Left ventricle myocardium inferior (tissue), 1 donor: ENCODE data around the gene PRKAB1. TPM values are rescaled to one million over a fixed set of nuclear protein-coding genes. Genes with fewer than 3 reads are reported as not detected.

ENCODE experiments used
- DNase-seq: peaks from one replicate; pipeline ENCODE4 v3.0.0-alpha.2; 2020
- H3K27ac ChIP-seq: fragments of 200-600 bp; replicated peaks from 2 replicates; pipeline ENCODE4 v1.8.0; 2021
- H3K27me3 ChIP-seq: fragments of 200-600 bp; 2 replicates; pipeline ENCODE4 v1.8.0; 2021; ENCODE audit warnings: low read depth
- H3K36me3 ChIP-seq: fragments of 200-600 bp; 2 replicates; pipeline ENCODE4 v1.8.0; 2021
- H3K4me1 ChIP-seq: fragments of 200-600 bp; 2 replicates; pipeline ENCODE4 v1.8.0; 2021
- H3K4me3 ChIP-seq: fragments of 200-600 bp; 2 replicates; pipeline ENCODE4 v1.8.0; 2021; ENCODE audit warnings: mild to moderate bottlenecking, moderate library complexity
- H3K9me3 ChIP-seq: fragments of 200-600 bp; replicated peaks from 2 replicates; pipeline ENCODE4 v1.8.0; 2021
- intact Hi-C: fragments of 100-400 bp; cut with micrococcal nuclease; formaldehyde crosslinking; loops from one replicate; pipeline ENCODE4 v1.11.0; 2022
- total RNA-seq: library from RNA; stranded (reverse); fragmentation: NEBNext Ultra II Directional; extraction: Animal tissue kit (Norgen Biotek cat#: 25700); gene quantifications from one replicate; pipeline ENCODE4 v1.2.1, GENCODE V29; 2021
- TF ChIP-seq, protein P1 (sequence below): fragments of 200-600 bp; IDR thresholded peaks from 2 replicates; pipeline ENCODE4 v1.8.0; 2021; ENCODE audit warnings: antibody characterized with exemption, mild to moderate bottlenecking, borderline replicate concordance
- donor health status: DM: no; HTN: yes; CAD: no; lungs with severe emphysema.

PRKAB1 gene
- total RNA-seq, 1 donor from 2014 or later: 9.2 TPM

DNA sequence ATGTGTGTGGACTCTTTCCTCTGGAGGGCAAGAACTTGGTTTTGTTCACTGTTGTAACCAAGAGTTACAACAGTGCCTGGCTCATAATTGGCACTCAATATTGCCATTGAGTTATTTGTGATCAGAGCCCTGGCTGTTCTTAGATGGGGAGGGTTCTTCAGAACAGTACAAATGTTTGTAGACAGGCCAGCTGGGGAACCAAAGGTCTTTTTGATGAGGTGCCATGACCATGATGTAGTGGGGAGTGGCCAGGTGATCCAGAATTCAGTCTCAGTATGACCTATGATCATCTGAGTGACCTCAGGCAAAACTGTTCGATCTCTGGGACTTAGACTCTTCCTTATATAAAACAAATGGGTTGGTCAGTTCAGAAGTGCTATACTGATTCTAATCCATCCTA is 3.3 kb upstream of the PRKAB1 start:
- intact Hi-C loops: loop anchor here (5.0 kb wide), 1 partner anchor 118 kb away; no protein-coding TSS in a partner anchor
- no peak overlapping the region for H3K27ac ChIP-seq

DNA sequence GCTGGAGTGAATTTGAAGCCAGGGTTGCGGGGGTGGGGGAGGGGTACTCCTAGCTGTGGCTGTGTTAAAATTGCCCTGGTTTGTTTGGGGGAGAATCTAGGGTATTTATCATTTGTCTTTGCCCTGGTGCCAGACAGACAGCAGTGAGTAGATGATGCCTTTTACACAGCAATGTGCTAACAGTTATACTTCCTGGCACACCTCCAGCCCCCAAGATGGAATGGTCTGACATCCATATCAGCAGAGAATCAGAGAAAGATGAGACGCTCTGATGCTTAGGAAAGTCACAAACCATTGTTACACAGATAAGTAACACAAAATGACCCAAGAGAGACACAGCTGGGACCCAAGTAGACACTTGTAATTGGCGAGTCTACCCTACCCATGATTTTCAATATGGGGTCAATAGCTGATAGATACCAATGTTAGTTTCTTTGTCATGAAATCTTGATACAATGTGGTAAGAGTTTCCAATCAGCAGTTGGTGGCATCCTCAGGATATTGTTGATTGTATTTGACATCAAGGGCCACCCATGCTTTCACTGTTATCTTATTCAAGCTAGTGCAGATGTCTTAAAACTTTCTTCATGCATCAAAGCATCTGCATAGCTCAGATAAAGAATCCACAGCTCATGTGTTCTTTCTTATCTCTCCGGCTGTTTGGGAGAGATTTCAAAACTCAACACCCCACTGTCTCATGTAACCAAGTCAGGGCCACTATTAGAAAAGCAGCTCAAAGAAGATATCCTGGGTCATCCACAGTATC is 2.6 kb upstream of the PRKAB1 start:
- intact Hi-C loops: loop anchor here (5.0 kb wide), 1 partner anchor 117 kb away; no protein-coding TSS in a partner anchor
- Histone ChIP-seq H3K9me3 (no peaks in the 10 kb centered on the region), H3K27ac (peak overlapping the region; percentile 6), H3K27me3 (no peaks in the 10 kb centered on the region), H3K36me3 (no peaks in the 10 kb centered on the region), H3K4me3 (no peak overlapping the region), H3K4me1 (peaks cover 44% of the 10 kb centered on the region)
- DNase-seq: no peak
- TF ChIP-seq, protein P1, sequence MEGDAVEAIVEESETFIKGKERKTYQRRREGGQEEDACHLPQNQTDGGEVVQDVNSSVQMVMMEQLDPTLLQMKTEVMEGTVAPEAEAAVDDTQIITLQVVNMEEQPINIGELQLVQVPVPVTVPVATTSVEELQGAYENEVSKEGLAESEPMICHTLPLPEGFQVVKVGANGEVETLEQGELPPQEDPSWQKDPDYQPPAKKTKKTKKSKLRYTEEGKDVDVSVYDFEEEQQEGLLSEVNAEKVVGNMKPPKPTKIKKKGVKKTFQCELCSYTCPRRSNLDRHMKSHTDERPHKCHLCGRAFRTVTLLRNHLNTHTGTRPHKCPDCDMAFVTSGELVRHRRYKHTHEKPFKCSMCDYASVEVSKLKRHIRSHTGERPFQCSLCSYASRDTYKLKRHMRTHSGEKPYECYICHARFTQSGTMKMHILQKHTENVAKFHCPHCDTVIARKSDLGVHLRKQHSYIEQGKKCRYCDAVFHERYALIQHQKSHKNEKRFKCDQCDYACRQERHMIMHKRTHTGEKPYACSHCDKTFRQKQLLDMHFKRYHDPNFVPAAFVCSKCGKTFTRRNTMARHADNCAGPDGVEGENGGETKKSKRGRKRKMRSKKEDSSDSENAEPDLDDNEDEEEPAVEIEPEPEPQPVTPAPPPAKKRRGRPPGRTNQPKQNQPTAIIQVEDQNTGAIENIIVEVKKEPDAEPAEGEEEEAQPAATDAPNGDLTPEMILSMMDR: no peak

More for the DNA sequence above, 3.3 kb upstream of the PRKAB1 start:
- Histone ChIP-seq H3K4me1 (peaks cover 37% of the 10 kb centered on the region), H3K4me3 (no peak overlapping the region), H3K27me3 (no peaks in the 10 kb centered on the region), H3K9me3 (no peaks in the 10 kb centered on the region), H3K36me3 (no peaks in the 10 kb centered on the region)
- TF ChIP-seq, protein P1: no peak
- DNase-seq: no peak

DNA sequence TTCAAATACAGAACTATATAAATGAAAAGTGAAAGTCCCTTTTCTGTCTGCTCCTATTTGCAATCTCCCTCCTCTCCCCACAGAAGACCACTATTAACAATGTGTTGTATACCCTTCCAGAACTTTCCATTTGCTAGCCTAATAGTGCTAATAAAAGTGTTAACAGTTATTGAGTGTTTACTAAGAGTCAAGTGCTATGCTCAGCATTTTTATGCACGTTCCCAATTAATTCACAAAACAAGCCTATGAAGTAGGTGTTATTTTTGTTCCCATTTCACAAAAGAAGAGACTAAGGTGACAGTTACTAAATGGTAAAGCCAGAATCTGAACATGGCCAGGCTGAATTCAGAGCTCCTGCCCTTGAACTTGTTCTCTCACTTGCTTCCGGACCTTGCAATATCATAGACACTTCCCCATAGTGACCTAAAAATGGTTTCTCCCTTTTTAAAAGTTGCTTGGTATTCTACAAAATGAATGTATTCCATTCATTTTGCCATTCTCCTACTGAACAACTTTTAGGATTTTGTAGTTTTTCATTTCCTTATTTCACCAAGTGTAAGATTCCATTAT is 1.6 kb upstream of the PRKAB1 start:
- peak overlapping the region; percentile 86 for H3K4me3 ChIP-seq
- DNase-seq: no peak

DNA sequence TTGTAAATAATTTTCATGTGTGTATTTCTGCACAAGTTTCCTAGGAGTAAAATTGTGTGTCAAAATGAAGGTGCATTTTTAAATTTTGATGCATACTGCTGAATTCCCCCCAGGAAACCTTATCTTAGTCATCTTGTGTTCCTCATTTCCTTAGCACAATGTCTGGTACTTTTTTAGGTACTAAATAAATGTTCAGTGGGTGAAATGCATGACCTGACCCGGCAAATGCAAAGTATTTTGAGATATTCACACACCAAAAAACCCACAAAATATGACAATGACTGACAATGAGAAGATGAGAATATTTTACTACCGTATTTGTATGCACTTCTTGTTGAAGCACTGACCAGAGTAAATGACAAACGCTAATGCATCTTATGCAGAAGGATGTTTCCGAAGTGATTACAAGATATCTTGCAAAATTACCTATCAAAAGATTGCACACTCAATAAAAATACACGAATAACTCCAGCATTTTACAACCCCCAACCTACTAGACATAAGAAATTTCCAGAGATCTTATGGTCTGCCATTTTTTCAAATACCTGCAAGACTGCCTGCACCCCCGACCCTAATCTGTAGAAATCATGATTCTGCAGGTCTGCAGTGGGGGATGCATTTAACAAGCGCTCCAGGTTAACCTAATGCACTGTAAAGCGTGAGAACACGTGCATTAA is 895 bp upstream of the PRKAB1 start:
- H3K27me3 ChIP-seq: no peaks in the 10 kb centered on the region
- H3K4me3 ChIP-seq: peak overlapping the region; percentile 86
- no peak for DNase-seq
- peaks cover 13% of the 10 kb centered on the region for H3K36me3 ChIP-seq
- H3K27ac ChIP-seq: peak overlapping the region; percentile 92
- TF ChIP-seq, protein P1: no peak
- intact Hi-C loops: loop anchor here (5.0 kb wide), 1 partner anchor 115 kb away; no protein-coding TSS in a partner anchor
- H3K4me1 ChIP-seq: peaks cover 60% of the 10 kb centered on the region
- H3K9me3 ChIP-seq: no peaks in the 10 kb centered on the region

More for the DNA sequence above, 1.6 kb upstream of the PRKAB1 start:
- Histone ChIP-seq H3K9me3 (no peaks in the 10 kb centered on the region), H3K27ac (peak overlapping the region; percentile 6), H3K27me3 (no peaks in the 10 kb centered on the region), H3K4me1 (peaks cover 53% of the 10 kb centered on the region), H3K36me3 (peaks cover 8% of the 10 kb centered on the region)
- intact Hi-C loops: loop anchor here (5.0 kb wide), 1 partner anchor 116 kb away; no protein-coding TSS in a partner anchor
- TF ChIP-seq, protein P1: no peak

DNA sequence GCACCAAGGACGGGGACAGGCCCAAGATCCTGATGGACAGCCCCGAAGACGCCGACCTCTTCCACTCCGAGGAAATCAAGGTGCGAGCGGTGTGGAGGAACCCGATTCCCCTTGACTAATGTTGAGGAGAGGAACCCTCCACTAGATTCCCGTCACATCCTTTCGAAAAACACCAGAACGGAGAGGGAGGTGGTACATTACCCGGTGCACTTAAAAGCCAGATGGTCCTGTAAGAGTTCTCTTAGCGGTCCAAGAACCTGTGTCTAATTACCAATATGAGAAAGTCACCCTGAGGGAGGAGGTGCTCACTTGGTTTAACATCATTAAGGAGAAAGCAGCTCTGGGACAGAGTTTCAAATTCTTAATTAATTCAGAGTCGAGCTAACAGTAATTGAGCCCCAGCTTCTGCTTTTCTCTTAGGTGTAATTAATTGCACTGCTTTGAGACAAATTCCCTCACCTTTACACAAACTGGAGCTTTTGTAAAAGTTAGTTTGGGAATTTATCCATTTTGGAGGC is 450 bp downstream of the PRKAB1 start:
- peaks cover 26% of the 10 kb centered on the region for H3K36me3 ChIP-seq
- intact Hi-C loops: loop anchor here (5.0 kb wide), 1 partner anchor 114 kb away; no protein-coding TSS in a partner anchor
- TF ChIP-seq, protein P1: no peak
- no peaks in the 10 kb centered on the region for H3K9me3 ChIP-seq
- H3K4me3 ChIP-seq: peak overlapping the region; percentile 86
- no peak for DNase-seq
- no peaks in the 10 kb centered on the region for H3K27me3 ChIP-seq
- peaks cover 72% of the 10 kb centered on the region for H3K4me1 ChIP-seq
- peak overlapping the region; percentile 92 for H3K27ac ChIP-seq
